ENCODE results near the gene GAGE12E.
"Not testable (repeated sequence)": the region's sequence is repeated elsewhere in the genome, so short reads cannot be mapped to it uniquely, and the experiment has no call there.

Gene GAGE12E, protein sequence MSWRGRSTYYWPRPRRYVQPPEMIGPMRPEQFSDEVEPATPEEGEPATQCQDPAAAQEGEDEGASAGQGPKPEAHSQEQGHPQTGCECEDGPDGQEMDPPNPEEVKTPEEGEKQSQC

DNA sequence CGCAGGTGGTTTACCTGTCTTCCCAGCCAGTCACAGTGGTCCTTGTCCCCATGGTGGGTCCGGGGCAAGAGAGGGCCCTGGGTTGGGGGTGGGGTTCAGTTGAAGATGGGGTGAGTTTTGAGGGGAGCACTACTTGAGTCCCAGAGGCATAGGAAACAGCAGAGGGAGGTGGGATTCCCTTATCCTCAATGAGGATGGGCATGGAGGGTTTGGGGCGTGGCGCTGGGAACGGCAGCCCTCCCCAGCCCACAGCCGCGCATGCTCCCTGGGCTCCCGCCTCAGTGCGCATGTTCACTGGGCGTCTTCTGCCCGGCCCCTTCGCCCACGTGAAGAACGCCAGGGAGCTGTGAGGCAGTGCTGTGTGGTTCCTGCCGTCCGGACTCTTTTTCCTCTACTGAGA is at the start of gene GAGE12E:
TSS of gene GAGE12E (plus strand) at position 301 of the 400 bp plus-strand sequence. CDS start 1,155 bp downstream, outside the sequence.
- DNase-seq (ENCODE audit: low spot score); H3K27ac Mint-ChIP-seq; H3K4me3 Mint-ChIP-seq; H3K4me1 Mint-ChIP-seq (ENCODE audit: low read depth); H3K9me3 Mint-ChIP-seq; H3K36me3 Mint-ChIP-seq (ENCODE audit: low read depth); H3K27me3 Mint-ChIP-seq (ENCODE audit: low read depth): not testable (repeated sequence)

- not testable (repeated sequence) for DNase-seq (ENCODE audit: low spot score); H3K4me1 Mint-ChIP-seq (ENCODE audit: low read depth); H3K27ac Mint-ChIP-seq; H3K9me3 Mint-ChIP-seq; H3K4me3 Mint-ChIP-seq; H3K27me3 Mint-ChIP-seq (ENCODE audit: low read depth); H3K36me3 Mint-ChIP-seq (ENCODE audit: low read depth)
Observed at GRCh38 chrX:49531877-49532276, 19.2 kb upstream of the GAGE12E start, which contains the start of gene GAGE12C. Gene GAGE12C, plus strand, starts transcription at chrX:49532177. Its CDS starts 1,155 bp downstream, at chrX:49533332.

GRCh38 chrX:49541433-49541832 is 9.7 kb upstream of the GAGE12E start, which contains the start of gene GAGE12D:
Gene GAGE12D, plus strand, starts transcription at chrX:49541733. Its CDS starts 1,155 bp downstream, at chrX:49542888.
- not testable (repeated sequence) for H3K27ac Mint-ChIP-seq; H3K4me1 Mint-ChIP-seq (ENCODE audit: low read depth); H3K36me3 Mint-ChIP-seq (ENCODE audit: low read depth); DNase-seq (ENCODE audit: low spot score); H3K4me3 Mint-ChIP-seq; H3K9me3 Mint-ChIP-seq; H3K27me3 Mint-ChIP-seq (ENCODE audit: low read depth)

DNA sequence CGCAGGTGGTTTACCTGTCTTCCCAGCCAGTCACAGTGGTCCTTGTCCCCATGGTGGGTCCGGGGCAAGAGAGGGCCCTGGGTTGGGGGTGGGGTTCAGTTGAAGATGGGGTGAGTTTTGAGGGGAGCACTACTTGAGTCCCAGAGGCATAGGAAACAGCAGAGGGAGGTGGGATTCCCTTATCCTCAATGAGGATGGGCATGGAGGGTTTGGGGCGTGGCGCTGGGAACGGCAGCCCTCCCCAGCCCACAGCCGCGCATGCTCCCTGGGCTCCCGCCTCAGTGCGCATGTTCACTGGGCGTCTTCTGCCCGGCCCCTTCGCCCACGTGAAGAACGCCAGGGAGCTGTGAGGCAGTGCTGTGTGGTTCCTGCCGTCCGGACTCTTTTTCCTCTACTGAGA is 9.5 kb downstream of the GAGE12E start, which contains the start of gene GAGE12F:
TSS of gene GAGE12F (plus strand) at position 301 of the 400 bp plus-strand sequence. CDS start 1,155 bp downstream, outside the sequence.
- not testable (repeated sequence) for H3K27ac Mint-ChIP-seq; H3K36me3 Mint-ChIP-seq (ENCODE audit: low read depth); H3K4me3 Mint-ChIP-seq; DNase-seq (ENCODE audit: low spot score); H3K27me3 Mint-ChIP-seq (ENCODE audit: low read depth); H3K9me3 Mint-ChIP-seq; H3K4me1 Mint-ChIP-seq (ENCODE audit: low read depth)

DNA sequence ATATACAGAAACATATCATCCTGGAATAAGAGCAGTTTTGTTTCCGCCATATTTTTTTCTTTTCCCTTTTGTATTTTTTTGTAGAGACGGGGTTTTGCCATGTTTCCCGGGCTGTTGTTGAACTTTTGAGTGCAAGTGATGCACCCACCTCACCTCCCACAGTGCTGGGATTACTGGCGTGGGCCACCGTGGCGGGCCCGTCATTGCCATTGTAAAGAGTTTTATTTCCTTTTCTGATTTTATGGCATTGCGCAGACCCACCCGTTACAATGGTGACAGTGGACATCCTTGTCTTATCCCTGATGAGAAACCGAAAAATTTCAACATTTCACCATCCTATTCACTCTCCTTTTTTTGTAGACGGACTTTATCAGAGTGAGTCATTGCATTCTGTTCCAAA is 17.6 kb downstream of the GAGE12E start:
- not testable (repeated sequence) for H3K4me1 Mint-ChIP-seq (ENCODE audit: low read depth); H3K27ac Mint-ChIP-seq; H3K36me3 Mint-ChIP-seq (ENCODE audit: low read depth); H3K4me3 Mint-ChIP-seq; H3K9me3 Mint-ChIP-seq; H3K27me3 Mint-ChIP-seq (ENCODE audit: low read depth); DNase-seq (ENCODE audit: low spot score)

- not testable (repeated sequence) for DNase-seq (ENCODE audit: low spot score); H3K27ac Mint-ChIP-seq; H3K9me3 Mint-ChIP-seq; H3K4me1 Mint-ChIP-seq (ENCODE audit: low read depth); H3K4me3 Mint-ChIP-seq; H3K27me3 Mint-ChIP-seq (ENCODE audit: low read depth); H3K36me3 Mint-ChIP-seq (ENCODE audit: low read depth)
Observed at GRCh38 chrX:49569152-49569551, 18.1 kb downstream of the GAGE12E start.

GRCh38 chrX:49570100-49570499 is 19.0 kb downstream of the GAGE12E start, which contains the start of gene GAGE12G:
Gene GAGE12G, plus strand, starts transcription at chrX:49570400. Its CDS starts 1,155 bp downstream, at chrX:49571555.
- not testable (repeated sequence) for H3K4me1 Mint-ChIP-seq (ENCODE audit: low read depth); H3K27me3 Mint-ChIP-seq (ENCODE audit: low read depth); DNase-seq (ENCODE audit: low spot score); H3K27ac Mint-ChIP-seq; H3K36me3 Mint-ChIP-seq (ENCODE audit: low read depth); H3K4me3 Mint-ChIP-seq; H3K9me3 Mint-ChIP-seq

DNA sequence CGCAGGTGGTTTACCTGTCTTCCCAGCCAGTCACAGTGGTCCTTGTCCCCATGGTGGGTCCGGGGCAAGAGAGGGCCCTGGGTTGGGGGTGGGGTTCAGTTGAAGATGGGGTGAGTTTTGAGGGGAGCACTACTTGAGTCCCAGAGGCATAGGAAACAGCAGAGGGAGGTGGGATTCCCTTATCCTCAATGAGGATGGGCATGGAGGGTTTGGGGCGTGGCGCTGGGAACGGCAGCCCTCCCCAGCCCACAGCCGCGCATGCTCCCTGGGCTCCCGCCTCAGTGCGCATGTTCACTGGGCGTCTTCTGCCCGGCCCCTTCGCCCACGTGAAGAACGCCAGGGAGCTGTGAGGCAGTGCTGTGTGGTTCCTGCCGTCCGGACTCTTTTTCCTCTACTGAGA is 28.6 kb downstream of the GAGE12E start, which contains the start of gene GAGE12H:
TSS of gene GAGE12H (plus strand) at position 301 of the 400 bp plus-strand sequence. CDS start 1,155 bp downstream, outside the sequence.
- not testable (repeated sequence) for H3K9me3 Mint-ChIP-seq; H3K4me3 Mint-ChIP-seq; H3K4me1 Mint-ChIP-seq (ENCODE audit: low read depth); H3K27ac Mint-ChIP-seq; DNase-seq (ENCODE audit: low spot score); H3K36me3 Mint-ChIP-seq (ENCODE audit: low read depth); H3K27me3 Mint-ChIP-seq (ENCODE audit: low read depth)

GRCh38 chrX:49589196-49589595 is 38.1 kb downstream of the GAGE12E start, which contains the start of gene GAGE2A:
Gene GAGE2A, plus strand, starts transcription at chrX:49589496. Its CDS starts 1,155 bp downstream, at chrX:49590651.
- not testable (repeated sequence) for H3K4me3 Mint-ChIP-seq; H3K27me3 Mint-ChIP-seq (ENCODE audit: low read depth); H3K36me3 Mint-ChIP-seq (ENCODE audit: low read depth); H3K9me3 Mint-ChIP-seq; H3K4me1 Mint-ChIP-seq (ENCODE audit: low read depth); DNase-seq (ENCODE audit: low spot score); H3K27ac Mint-ChIP-seq

- not testable (repeated sequence) for H3K36me3 Mint-ChIP-seq (ENCODE audit: low read depth); H3K27ac Mint-ChIP-seq; H3K4me1 Mint-ChIP-seq (ENCODE audit: low read depth); H3K9me3 Mint-ChIP-seq; H3K27me3 Mint-ChIP-seq (ENCODE audit: low read depth); H3K4me3 Mint-ChIP-seq; DNase-seq (ENCODE audit: low spot score)
Observed at GRCh38 chrX:49589769-49590478, 38.8 kb downstream of the GAGE12E start.

DNA sequence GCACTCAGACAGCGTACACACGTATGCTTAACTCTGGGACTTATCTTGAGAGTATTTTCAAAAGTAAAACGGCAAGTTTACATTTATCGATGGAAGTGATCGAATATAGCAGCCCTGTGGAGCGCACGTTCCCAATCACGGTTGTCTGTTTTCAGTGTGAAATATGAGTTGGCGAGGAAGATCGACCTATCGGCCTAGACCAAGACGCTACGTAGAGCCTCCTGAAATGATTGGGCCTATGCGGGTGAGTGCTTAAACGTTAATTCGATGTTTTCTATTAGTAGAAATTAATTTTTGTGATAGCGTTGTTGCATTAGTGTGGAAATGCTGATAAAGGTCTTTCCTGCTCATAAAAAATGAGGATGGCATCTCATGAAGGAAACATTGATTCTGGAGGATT is 39.4 kb downstream of the GAGE12E start:
- H3K4me1 Mint-ChIP-seq (ENCODE audit: low read depth); H3K4me3 Mint-ChIP-seq; H3K27ac Mint-ChIP-seq; H3K27me3 Mint-ChIP-seq (ENCODE audit: low read depth); H3K9me3 Mint-ChIP-seq; H3K36me3 Mint-ChIP-seq (ENCODE audit: low read depth): not testable (repeated sequence)
- peak; percentile 3 for DNase-seq (ENCODE audit: low spot score)

DNA sequence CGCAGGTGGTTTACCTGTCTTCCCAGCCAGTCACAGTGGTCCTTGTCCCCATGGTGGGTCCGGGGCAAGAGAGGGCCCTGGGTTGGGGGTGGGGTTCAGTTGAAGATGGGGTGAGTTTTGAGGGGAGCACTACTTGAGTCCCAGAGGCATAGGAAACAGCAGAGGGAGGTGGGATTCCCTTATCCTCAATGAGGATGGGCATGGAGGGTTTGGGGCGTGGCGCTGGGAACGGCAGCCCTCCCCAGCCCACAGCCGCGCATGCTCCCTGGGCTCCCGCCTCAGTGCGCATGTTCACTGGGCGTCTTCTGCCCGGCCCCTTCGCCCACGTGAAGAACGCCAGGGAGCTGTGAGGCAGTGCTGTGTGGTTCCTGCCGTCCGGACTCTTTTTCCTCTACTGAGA is 47.6 kb downstream of the GAGE12E start, which contains the start of gene GAGE1:
TSS of gene GAGE1 (plus strand) at position 301 of the 400 bp plus-strand sequence. CDS start 1,155 bp downstream, outside the sequence.
- H3K4me3 Mint-ChIP-seq; H3K27me3 Mint-ChIP-seq (ENCODE audit: low read depth); H3K36me3 Mint-ChIP-seq (ENCODE audit: low read depth); H3K27ac Mint-ChIP-seq; DNase-seq (ENCODE audit: low spot score); H3K4me1 Mint-ChIP-seq (ENCODE audit: low read depth); H3K9me3 Mint-ChIP-seq: not testable (repeated sequence)
